GM06990 (cell line): ENCODE data around the gene ACOX3.
"Not testable (repeated sequence)": the region's sequence is repeated elsewhere in the genome, so short reads cannot be mapped to it uniquely, and the experiment has no call there.

Experiments
- DNase-seq: peaks from one replicate; pipeline ENCODE4 v3.0.0-alpha.2; 2011; ENCODE audit not compliant: insufficient read length; ENCODE audit errors: extremely low read depth
- H3K27me3 ChIP-seq: replicated peaks from 2 replicates; pipeline ENCODE4 v1.6.0; 2011; ENCODE audit warnings: low read length; ENCODE audit not compliant: control insufficient read depth, insufficient read depth
- H3K36me3 ChIP-seq: 2 replicates; pipeline ENCODE4 v1.5.1; 2011; ENCODE audit warnings: low read length; ENCODE audit not compliant: control insufficient read depth, insufficient read depth
- H3K4me3 ChIP-seq: replicated peaks from 2 replicates; pipeline ENCODE4 v1.5.1; 2011; ENCODE audit warnings: low read depth, mild to moderate bottlenecking, control low read depth, low read length
- CTCF ChIP-seq: IDR thresholded peaks from 2 replicates; pipeline ENCODE4 v1.5.1; 2011; ENCODE audit warnings: low read length, control low read depth, mild to moderate bottlenecking, inconsistent platforms; ENCODE audit not compliant: insufficient read depth, poor library complexity, severe bottlenecking

The ACOX3 gene

DNA sequence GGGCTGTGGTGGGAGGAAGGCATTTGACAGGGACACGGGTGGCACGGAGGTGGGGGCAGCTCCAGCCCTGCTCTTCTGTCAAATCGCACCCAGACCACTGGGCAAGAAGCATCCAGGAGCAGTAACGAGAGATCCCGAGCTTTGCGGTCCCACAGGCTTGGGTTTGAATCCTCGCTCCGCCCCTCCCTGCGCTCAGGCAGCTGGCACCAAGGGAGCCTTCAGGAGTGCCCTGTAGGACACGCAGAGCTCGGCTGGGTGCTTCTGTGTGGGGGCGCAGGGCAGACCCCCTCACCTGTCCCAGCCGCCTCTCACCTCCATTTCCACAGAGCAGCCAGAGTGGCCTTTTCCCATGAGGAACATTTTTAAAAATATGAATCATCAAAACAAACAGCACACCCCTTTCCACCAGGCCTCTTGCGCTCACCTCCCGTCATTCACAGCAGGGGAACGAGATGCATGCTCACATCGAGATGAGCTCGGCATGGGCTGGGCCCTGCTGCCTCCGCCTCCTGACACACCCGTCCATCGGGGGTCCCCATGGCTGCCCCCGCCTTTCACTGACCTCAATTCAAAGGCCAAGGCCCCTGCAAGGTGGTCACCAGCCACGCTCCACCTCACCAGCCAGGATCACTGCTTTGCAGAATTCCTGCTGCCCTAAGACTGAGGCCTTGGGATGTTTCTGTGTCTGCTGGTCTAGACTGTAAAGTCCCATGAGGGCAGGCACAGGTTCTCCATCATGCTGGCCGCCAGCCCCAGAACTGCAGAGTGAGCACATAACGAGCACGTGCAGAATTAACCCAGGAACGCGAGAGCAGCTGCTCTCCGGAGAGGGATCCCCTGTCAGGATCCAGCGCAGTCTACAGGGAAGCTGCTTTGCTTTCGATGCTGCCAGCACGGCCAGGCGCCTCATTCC lies 52.7 kb downstream of the ACOX3 start:
- Histone ChIP-seq H3K27me3 (no peaks in the 10 kb centered on the region), H3K36me3 (peaks cover 29% of the 10 kb centered on the region), H3K4me3 (no peak overlapping the region)
- no peak for TF ChIP-seq CTCF
- no peak for DNase-seq

DNA sequence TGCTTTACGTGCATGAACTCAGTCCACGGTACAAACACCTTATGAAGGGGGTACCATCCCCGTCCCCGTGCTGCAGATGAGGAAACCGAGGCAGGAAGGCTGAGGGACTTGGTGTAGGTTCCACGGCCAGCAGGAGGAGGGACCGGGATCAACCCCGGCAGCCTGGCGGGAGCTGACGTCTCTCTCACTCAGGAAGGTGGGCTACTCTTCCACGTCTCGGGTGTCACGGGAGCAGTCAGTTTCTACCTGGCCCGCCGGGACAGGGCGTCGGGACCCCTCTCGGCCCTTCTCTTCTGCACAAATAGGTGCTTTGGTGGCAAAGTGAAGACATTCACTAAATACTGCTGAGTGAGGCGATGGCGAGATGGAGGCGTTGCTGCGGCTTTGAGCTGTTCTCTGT lies 53.3 kb downstream of the ACOX3 start:
- H3K27me3 ChIP-seq, result no peaks in the 10 kb centered on the region
- DNase-seq, result no peak
- TF ChIP-seq CTCF, result no peak
- H3K4me3 ChIP-seq, result no peak overlapping the region
- peaks cover 29% of the 10 kb centered on the region for H3K36me3 ChIP-seq

DNA sequence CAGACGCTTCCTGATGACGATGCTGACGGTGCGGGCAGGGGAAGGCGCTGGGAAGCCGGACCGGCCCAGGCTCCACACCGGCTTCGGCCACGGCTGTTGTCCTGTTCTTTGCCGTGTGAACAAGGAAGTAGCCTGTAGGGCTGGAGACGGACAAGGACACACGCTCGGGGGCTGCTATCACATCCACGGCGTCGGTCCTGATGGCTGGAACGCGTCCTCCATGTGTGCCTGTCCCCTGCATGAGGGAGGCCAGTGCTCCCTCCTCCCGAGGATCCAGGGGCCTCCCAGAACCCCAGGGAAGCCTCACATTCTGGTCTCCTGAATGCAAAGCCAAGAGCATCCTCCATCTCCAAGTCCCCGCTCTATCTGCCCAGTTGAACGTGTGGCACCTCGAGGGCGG lies 53.8 kb downstream of the ACOX3 start:
- Histone ChIP-seq H3K36me3 (peaks cover 29% of the 10 kb centered on the region), H3K4me3 (no peak overlapping the region), H3K27me3 (no peaks in the 10 kb centered on the region)
- no peak for DNase-seq
- TF ChIP-seq CTCF, result no peak

GRCh38 chr4:8386131-8386530 lies 54.4 kb downstream of the ACOX3 start:
- peaks cover 29% of the 10 kb centered on the region for H3K36me3 ChIP-seq
- DNase-seq, H3K27me3 ChIP-seq, H3K4me3 ChIP-seq: not testable (repeated sequence)

DNA sequence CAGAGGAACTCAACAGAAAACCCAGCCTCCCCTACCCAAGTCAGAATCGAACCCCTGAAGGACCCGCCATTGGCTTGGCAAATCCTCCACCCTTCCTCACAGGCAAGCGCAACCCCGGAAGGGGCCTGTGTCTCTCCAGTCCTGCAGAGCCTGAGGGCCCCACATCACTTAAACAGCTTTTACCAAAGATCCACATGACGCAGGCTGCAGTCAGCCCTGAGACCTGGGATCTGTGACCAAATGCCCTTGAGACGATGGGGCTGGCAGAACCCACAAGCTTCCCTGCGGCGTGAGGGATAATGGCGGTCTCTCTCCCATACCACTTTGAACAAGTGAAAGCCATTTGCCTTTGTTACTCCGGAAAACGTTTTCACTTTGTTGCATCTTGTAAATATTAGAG lies 54.9 kb downstream of the ACOX3 start:
- no peaks in the 10 kb centered on the region for H3K27me3 ChIP-seq
- DNase-seq, result no peak
- no peak for TF ChIP-seq CTCF
- H3K36me3 ChIP-seq, result peaks cover 27% of the 10 kb centered on the region
- H3K4me3 ChIP-seq, result no peak overlapping the region

DNA sequence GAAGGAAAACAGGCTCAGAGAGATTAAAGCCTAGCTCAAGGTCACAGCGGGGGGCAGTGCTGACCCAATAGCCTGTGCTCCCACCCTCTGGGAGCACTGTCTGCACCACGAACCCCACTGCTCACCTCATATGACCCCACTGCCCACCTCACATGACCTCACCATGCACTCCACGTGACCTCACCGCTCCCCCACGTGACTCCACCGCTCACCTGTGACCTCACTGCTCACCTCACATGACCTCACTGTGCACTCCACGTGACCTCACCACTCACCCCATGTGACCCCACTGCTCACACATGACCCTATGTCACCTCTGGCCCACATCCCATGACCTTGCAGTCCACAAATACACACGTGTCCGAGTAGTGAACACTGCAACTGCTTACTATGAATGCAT lies 55.4 kb downstream of the ACOX3 start:
- no peak for TF ChIP-seq CTCF
- no peak overlapping the region for H3K4me3 ChIP-seq
- no peak for DNase-seq

More for the DNA sequence above, 55.4 kb downstream of the ACOX3 start:
- no peaks in the 10 kb centered on the region for H3K27me3 ChIP-seq
- H3K36me3 ChIP-seq, result peaks cover 25% of the 10 kb centered on the region
